PC-3 (cell line): ENCODE data around the gene LNX1.

ENCODE experiments used
- CTCF ChIP-seq: fragments of 300-600 bp; sonication (generic); conservative IDR thresholded peaks from 2 replicates; pipeline ENCODE4 v1.5.1; 2017; ENCODE audit warnings: antibody characterized with exemption, low read depth, mild to moderate bottlenecking, low read length
- EZH2 ChIP-seq: fragments of 300-600 bp; sonication (generic); IDR thresholded peaks from one replicate; pipeline ENCODE4 v1.6.1; 2017; ENCODE audit warnings: antibody characterized with exemption, mild to moderate bottlenecking, low read length; ENCODE audit not compliant: unreplicated experiment

- no peak for TF ChIP-seq CTCF
- no peak for TF ChIP-seq EZH2
Observed at GRCh38 chr4:53602390-53602789, 11.1 kb upstream of the LNX1 start.
